Cerebellar cortex (tissue), 1 donor: Measurements from ENCODE around the gene MIF4GD.
"Not testable (repeated sequence)": the region's sequence is repeated elsewhere in the genome, so short reads cannot be mapped to it uniquely, and the experiment has no call there.

Experiments used
- DNase-seq: peaks from one replicate; pipeline ENCODE4 v3.0.0-alpha.2; 2015; ENCODE audit warnings: low spot score

The MIF4GD gene

GRCh38 chr17:75288359-75288758, 17.3 kb upstream of the MIF4GD start:
- DNase-seq, result no peak

DNA sequence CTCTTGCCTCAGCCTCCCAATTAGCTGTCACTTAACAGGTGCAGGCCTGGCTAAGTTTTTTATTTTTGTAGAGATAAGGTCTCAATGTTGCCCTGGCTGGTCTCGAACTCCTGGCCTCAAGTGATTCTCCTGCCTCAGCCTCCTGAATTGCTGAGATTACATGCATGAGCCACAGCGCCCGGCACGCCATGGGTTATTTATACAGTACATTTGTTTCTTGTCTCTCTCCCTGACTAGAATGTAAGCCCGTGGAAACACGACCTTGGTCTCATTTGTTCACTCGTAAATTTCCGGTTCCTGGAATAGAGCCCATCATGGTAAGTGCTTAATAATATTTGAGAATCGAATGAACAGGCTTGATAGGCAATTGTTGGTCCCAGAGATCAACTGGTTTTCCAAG, 16.2 kb upstream of the MIF4GD start:
- DNase-seq, result no peak

- no peak for DNase-seq
Measured at GRCh38 chr17:75285123-75285522, 14.1 kb upstream of the MIF4GD start.

GRCh38 chr17:75280189-75280588, 9.2 kb upstream of the MIF4GD start:
- not testable (repeated sequence) for DNase-seq

DNA sequence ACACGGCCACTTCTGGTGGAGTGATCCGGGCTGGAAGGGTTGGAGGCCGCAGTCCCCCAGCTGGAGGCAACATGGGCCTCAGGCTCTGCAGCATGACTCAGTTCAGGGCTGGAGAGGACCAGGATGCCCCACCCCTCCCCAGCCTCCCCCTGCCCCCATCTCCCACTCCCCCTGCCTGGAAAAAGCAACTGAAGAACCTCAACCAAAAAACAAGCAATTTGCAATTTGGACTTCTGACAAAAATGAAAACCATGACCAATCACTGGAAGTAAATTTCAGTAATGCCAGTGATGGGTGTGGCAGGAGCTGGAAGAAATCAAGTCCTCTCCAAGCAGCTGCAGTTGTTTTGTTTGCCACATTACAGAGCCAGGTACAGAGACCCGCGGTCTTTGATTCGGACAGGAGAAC, 6.6 kb upstream of the MIF4GD start:
- DNase-seq, result no peak

DNA sequence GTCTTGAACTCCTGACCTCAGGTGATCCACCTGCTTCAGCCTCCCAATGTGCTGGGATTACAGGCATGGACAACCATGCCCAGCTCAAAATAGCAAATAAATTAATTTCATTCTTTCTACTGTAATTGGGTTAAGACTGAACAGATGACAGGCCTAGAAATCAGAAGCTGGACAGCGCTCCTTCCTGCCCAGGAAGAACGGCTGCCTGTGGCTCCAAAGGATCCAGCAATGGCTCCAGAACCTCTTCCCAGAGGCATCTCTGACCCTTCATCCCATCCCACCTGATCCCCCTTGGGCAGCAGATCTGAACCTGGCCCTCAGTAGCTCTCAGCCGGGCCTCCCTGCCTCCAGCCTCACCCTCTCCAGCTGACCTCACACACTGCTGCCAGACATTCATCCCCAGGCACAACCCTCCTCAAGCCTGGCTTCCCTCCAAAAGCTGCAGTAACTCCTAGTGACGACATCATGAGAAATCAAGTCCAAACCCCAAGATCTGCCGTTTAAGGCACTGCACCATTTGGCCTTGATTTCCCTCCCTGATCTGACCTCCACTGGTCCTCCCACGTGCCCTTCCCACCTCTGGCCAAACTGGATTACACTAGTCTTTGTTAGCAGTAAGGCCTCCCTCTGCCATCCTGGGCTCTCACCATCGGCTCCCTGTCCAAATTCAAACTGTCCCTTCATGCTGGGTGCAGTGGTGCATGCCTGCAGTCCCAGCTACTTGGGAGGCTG, 3.1 kb upstream of the MIF4GD start:
- no peak for DNase-seq

DNA sequence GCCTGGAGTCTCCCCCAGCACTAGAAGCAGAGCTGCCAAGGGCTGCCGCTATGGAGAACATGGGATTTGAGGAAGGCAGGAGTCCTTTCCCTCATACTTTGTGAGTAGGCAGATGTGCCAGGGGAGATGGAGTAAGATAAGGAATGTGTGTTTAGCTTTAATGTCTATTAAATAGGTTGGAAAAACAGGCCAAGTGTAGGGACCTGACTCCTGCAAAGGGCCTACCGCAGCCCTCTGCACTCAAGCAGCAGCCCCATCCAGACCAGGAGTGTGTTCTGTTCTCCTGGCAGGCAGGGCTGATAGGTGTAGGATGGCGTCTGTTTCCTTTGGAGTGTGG, 1.8 kb upstream of the MIF4GD start:
- no peak for DNase-seq

GRCh38 chr17:75271955-75272847, 1.2 kb upstream of the MIF4GD start:
- DNase-seq, result peak; percentile 75

DNA sequence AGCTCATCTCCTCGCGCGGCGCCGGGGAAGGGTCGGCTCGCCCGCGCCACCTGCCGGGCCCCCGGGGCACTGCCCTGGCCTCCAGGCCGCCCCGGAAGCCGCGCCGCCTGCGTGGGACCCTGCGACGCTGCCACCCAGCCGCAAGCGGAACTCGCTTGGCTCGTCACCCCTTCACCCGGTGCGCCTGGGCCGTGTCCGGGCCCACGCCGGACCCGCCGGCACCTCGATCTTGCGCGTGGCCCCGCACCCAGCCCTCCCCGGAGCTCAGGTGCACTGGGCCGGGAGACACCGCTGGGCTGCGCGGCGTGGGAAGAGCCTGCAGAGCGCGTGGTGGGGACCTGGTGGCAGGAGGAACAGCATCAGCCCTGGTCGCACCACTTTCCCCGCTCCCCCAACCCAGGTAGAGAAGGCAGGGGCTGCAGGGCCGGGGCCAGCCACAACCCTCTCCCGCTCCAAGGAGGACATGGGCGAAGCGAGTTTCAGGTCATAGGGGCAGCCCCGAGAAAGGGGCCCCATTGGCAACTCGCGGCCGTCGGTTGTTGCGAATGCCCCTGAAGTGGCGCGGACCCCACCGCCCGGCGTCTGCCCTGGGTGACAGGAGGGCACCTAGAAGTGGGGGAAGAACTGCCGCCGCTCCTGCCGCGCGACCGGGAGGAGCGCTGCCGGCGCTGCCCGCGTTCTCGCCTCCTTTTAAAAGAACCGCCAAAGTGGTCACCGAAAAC, 363 bp upstream of the MIF4GD start:
- DNase-seq, result peak; percentile 57

- peak; percentile 60 for DNase-seq
Measured at GRCh38 chr17:75270218-75270965, 639 bp downstream of the MIF4GD start.

DNA sequence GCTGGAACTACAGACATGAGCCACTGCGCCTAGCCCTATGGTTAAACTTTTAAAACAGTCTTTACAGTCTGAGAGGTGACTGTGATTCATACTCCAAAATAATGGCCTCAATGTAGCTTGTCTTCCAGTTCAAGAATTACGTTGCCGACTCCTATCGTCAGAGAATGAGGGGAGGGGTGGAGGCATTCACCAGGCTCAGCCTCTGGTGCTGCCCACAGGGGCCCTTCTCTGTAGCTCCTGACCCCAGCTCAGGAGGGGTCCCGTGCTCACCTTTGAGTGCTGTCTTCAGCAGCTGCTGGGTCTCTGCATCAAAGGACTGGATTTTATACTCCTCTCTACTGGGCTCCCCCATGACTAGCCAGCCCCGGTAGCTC, 1.2 kb downstream of the MIF4GD start:
- DNase-seq, result no peak

DNA sequence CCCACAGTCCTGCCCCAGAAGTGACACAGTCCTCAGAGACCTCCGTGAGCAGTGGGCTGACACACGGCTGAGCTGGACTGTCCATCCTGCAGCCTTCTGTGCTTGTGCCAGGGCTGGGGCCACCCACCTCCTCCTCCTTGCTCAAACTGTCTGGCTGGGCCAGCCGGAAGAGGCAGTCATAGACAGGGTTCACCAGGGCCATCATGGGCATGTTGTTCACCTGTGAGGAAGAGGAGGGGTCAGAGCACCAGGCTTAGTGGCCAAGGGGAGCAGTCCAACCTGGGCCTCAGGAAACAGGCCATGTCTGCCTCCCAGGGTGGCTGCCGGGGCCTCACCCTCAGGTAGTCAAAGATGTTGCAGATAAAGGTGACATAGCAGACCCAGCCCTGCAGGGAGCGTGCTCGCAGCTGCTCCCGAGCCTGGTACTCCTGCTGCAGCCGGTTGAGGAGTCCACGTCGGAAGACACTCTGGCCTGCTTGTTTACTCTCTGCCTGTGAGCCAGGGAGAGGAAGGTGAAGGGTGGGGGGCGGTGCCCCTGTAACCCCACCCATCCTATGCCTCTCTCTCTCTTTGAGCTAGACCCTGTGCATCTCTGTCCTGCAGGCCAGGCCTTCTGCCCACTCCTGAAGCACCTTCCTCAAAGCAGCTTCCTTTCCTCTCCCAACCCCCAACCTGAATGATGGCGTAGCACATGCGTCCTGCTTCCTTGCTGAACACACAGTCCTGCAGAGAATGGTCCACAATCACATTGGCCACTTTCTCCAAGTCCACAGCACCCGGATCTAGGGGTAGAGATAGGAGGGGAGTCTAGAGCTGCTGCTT, 3.4 kb downstream of the MIF4GD start:
- DNase-seq, result peak; percentile 57

DNA sequence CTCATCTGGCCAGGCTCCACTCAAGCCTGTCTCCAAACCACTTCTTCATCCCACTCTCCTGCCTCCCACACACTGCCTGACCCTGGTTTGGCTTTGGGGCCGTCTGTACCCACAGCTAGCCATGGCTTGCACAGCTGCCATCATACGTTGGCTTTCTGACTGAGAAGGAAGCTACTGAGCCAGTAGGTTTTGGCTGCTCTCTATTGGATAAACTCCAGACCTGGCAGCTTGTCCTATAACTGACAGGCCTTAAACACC, 3.9 kb downstream of the MIF4GD start:
- peak; percentile 18 for DNase-seq

GRCh38 chr17:75266316-75267152, 4.5 kb downstream of the MIF4GD start:
- no peak for DNase-seq

GRCh38 chr17:75265614-75266315, 5.3 kb downstream of the MIF4GD start:
- DNase-seq, result no peak

DNA sequence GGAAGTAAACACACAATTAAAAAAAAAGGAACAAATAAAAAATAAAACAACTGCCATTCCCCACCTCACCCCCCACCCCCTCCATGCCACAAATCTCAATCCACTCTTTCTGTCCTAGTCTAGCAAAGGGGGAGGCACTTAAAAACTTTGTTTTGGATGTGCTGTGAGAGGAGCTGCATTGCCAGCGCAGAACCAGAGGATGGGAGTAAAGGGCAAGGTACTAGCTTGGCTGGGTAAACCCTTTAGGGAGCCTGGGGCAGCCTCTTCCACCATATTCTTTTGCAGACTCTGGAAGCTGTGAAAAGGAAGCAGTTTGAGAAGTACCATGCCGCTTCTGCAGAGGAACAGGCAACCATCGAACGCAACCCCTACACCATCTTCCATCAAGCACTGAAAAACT, 8.0 kb downstream of the MIF4GD start:
- peak; percentile 25 for DNase-seq

DNA sequence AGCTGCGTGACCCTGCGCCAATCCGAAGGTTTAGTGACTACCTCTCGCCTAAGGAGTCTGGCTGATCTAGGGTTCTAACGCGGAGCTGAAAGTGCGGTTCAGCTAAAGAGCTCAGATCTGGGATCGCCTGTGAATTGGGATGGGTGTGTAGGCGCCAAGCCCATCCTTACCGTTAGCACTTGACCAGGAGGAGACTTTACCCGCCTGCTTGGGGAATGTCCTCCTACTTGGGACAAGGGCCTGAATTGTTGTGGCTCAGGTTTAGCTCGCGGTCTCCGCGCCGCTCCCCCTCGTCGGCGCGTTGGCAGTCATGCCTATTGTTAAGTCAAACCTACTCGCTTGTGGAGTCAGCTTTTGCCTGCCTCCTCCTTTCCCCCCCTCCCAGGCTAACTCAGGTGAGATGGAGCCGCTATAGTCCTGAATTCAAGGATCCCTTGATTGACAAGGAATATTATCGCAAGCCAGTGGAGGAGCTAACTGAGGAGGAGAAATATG, 8.9 kb downstream of the MIF4GD start:
- DNase-seq, result peak; percentile 47

DNA sequence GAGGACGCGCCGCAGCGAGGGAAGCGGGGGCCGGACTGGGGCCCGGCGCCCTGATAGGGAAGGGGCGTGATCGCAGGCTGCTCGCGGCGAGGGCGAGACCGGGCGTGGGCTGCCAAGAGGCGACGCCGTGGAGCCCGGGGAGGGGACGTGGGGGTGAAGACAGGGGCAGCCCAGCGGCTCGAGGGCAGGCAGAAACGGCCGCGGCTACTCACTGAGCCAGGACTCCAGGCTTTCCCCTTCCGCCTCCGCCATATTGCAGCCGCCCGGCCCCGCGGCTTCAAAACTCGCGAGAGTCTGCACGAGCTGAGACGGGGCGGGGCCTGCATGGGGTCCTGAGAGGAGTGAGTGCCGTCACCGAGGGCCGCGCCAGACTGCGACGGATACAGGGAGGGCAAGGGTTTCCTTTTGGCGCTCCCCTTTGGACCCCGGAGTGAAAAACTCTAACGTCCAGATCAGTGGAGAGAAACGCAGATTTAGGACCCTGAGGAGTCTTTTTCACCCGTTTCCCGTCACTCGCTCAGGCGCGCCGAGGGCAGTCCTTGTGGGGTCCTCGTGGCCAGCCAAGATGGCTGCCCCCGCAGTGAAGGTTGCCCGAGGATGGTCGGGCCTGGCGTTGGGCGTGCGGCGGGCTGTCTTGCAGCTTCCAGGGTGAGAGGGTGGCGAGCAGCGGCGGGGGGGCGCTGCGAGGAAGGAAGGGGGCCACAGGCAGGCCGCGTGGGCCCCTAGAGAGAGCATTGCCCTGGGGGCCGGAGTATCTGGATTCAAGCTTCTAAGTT, 9.5 kb downstream of the MIF4GD start, which contains the start of the genes GGA3 and MRPS7:
GGA3 (minus strand) TSS at position 271 of the 776 bp plus-strand sequence; CDS start at position 252, 19 bp downstream.
MRPS7 (plus strand) TSS at position 544 of the 776 bp plus-strand sequence; CDS start at position 566, 22 bp downstream.
- DNase-seq, result peak; percentile 94
